Measurements from ENCODE around the gene DCP2.
"Not testable (repeated sequence)": the region's sequence is repeated elsewhere in the genome, so short reads cannot be mapped to it uniquely, and the experiment has no call there.

DCP2 gene

GRCh38 chr5:112976432-112977309, at the start of gene DCP2:
Gene DCP2, plus strand, starts transcription at chr5:112976798. Its CDS starts 136 bp downstream, at chr5:112976934.
- in situ Hi-C loops (cut with MboI; ENCODE audit: low sequenced_read_pairs): no loop called here

DNA sequence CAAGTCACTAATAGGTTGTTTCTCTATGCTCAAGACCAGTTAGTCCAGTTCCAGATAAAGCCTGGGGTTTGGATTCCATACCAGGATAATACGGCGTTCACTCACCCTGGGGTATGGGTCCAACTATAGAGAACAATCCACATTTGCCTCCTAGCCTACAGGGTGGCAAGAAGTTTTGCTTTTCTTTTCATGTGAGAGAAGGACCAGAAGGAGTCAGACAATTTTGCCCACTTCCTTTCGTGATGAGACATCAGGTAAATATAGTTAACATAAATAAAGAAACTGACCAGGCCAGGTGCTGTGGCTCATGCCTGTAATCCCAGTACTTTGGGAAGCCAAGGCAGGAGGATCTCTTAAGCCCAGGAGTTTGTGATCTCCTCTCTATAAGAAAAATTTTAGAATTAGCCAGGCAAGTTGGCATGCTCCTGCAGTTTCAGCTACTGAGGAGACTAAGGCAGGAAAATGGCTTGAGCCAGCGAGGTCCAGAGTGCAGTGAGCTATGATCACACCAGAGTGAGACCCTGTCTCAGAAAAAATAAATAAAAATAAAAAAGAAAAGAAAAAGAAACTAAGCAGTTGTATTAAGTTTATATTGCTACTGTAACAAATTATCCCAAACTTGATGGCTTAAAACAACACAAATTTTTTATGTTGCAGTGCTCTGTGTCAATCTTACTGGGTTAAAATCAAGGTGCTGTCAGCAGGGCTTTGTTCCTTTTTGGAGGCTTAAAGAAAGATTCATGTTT, 47.1 kb upstream of the DCP2 start:
- in situ Hi-C loops (cut with MboI; ENCODE audit: low sequenced_read_pairs): no loop called here

- in situ Hi-C loops (cut with MboI; ENCODE audit: low sequenced_read_pairs): no loop called here
These were observed 46.6 kb upstream of the DCP2 start for GRCh38 chr5:112930082-112930344.

GRCh38 chr5:112931473-112931872, 45.1 kb upstream of the DCP2 start:
- in situ Hi-C loops (cut with MboI; ENCODE audit: low sequenced_read_pairs): no loop called here

- in situ Hi-C loops (cut with MboI; ENCODE audit: low sequenced_read_pairs): no loop called here
These were observed 43.5 kb upstream of the DCP2 start for GRCh38 chr5:112933105-112933504.

DNA sequence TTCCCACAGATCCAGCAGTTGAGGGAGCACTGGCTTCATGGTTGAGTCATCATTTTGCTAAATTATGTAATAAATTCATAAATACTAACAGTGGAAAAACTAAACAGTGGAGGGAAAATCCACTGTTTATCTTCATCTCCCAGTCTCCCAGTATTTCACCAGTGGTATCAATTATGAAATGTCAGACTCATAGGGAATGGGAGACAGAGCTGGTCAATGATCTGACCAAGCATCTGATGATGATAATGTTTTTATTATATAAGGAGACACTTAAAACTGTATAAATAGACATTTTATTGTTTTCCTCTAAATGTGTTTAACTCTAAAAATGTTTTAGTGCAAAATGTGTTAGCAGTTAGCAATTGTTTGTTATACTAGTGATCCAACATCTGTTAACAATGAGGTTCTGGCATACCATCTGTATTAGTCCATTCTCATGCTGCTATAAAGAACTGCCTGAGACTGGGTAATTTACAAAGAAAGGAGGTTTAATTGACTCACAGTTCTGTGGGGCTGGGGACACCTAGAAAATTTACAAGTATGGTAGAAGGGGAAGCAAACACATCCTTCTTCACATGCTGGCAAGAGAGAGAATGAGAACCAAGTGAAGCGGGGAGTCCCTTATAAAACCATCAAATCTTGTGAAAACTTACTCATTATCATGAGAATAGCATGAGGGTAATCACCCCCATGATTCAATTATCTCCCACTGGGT, 42.8 kb upstream of the DCP2 start:
- in situ Hi-C loops (cut with MboI; ENCODE audit: low sequenced_read_pairs): no loop called here

- in situ Hi-C loops (cut with MboI; ENCODE audit: low sequenced_read_pairs): no loop called here
These were observed 42.3 kb upstream of the DCP2 start for GRCh38 chr5:112934366-112934663.

GRCh38 chr5:112935675-112936074, 40.9 kb upstream of the DCP2 start:
- in situ Hi-C loops (cut with MboI; ENCODE audit: low sequenced_read_pairs): no loop called here

GRCh38 chr5:112938286-112938685, 38.3 kb upstream of the DCP2 start:
- in situ Hi-C loops (cut with MboI; ENCODE audit: low sequenced_read_pairs): no loop called here

DNA sequence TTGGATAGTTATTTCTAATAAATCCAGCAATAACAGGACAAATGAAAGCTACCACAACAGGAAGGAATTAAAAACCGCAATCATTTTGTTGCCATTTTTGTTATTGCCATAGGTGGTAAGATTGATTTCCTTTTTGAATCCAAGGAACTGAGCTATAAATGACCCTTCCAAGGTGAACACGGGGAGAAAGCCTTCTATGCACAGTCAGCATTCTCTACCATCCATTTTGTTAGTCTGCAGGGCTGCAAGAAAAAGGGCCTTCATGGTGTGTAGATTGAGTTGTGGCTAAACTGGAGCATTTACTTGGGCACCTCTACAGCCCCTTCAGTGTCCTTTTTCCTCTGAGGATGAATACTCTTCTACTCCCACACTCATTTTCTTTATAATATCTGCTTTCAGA, 35.9 kb upstream of the DCP2 start:
- in situ Hi-C loops (cut with MboI; ENCODE audit: low sequenced_read_pairs): no loop called here

DNA sequence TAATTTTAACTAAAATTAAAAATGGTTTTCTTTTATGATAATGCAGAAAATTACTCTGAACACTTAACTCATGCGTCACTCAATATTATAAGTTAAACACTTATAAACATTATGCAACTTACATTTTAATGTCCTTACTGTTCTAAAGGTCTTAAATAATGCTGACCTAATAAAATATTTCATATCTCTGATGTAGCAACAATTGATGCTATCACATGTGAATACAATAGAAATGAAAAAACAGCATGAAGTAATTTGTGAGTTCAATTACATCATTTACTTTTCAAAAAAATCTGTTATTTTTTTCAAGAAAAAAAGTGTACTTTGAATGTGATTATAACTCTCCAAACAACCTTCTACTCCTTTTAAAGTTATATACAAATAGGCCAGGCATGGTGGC, 28.1 kb upstream of the DCP2 start:
- in situ Hi-C loops (cut with MboI; ENCODE audit: low sequenced_read_pairs): no loop called here

DNA sequence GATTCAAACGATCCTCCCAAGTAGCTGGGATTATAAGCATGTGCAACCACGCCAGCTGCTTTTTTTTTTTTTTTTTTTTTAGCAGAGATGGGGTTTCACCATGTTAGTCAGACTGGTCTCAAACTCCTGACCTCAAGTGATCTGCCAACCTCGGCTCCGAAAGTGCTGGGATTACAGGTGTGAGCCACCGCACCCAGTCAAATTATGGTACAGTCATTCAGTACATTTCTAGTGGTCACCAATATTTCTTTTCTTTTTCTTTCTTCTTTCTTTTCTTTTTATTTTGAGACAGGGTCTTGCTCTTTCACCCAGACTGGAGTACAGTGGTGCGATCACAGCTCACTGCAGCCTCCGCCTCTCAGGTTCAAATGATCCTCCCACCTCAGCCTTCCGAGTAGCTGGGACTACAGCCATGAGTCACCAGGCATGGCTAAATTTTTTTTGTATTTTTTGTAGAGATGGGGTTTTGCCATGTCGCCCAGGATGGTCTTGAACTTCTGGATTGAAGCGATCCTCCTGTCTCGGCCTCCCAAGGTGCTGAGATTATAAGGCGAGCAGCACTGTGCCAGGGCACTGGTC, 25.4 kb upstream of the DCP2 start:
- in situ Hi-C loops (cut with MboI; ENCODE audit: low sequenced_read_pairs): no loop called here

DNA sequence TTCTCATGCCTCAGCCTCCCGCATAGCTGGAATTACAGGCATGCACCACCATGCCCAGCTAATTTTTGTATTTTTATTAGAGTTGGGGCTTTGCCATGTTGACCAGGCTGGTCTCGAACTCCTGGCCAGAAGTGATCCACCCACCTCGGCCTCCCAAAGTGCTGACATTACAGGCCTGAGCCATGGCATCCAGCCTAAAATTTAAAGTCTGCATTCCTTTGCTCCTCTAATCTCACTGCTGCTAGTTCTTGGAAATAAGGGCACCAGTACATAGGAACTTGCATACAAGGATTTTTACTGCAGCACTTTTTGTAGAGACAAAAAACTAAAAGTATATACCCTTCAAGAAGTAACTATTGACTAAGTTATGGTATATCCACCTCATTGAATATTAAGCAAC, 20.0 kb upstream of the DCP2 start:
- in situ Hi-C loops (cut with MboI; ENCODE audit: low sequenced_read_pairs): no loop called here

GRCh38 chr5:112957036-112957808, 19.4 kb upstream of the DCP2 start:
- in situ Hi-C loops (cut with MboI; ENCODE audit: low sequenced_read_pairs): no loop called here

GRCh38 chr5:112958093-112959088, 18.2 kb upstream of the DCP2 start:
- in situ Hi-C loops (cut with MboI; ENCODE audit: low sequenced_read_pairs): no loop called here

DNA sequence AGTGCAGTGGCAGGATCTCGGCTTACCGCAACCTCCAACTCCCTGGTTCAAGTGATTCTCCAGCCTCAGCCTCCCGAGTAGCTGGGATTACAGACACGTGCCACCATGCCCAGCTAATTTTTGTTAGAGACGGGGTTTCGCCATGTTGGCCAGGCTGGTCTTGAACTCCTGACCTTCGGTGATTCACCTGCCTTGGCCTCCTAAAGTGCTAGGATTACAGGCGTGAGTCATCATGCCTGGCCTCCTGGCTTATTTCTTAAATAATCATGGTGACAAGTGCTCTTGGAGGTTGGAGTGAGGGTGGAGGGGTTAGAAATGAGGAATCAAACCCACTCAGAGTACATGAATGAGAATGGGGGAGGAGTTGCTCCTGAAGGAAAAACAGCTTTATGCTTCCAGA, 16.7 kb upstream of the DCP2 start:
- in situ Hi-C loops (cut with MboI; ENCODE audit: low sequenced_read_pairs): not testable (repeated sequence)

- in situ Hi-C loops (cut with MboI; ENCODE audit: low sequenced_read_pairs): no loop called here
These were observed 16.3 kb upstream of the DCP2 start for GRCh38 chr5:112960315-112960714.

DNA sequence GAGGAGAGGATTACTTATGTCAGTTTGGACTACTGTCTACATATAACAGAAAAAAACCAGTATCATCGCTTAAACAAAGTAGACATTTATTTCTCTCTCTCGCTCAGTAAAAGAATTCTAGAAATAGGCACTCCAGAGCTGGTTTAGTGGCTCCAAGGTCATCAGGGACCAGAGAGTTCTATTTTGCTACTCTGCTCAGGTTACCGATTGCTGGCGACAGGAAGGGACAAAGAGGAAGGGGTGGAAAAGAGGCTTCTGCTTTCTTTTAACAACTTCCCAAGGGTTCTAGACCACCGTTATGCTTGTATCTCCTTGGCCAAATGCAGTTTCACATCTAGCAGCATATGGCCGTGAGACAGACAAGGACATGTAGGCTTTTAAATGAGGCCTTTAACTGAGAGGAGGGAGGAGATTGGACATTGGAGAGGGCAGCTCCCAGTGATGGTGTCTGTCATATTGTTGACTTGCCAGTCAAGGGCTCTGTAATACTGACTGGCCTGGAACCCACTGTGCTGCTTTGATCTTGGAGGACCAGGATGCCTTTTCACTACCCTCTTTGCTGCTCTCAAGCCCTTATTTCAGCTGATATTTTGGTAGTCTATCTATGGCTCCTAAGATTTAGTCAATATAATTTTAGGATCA, 15.6 kb upstream of the DCP2 start:
- in situ Hi-C loops (cut with MboI; ENCODE audit: low sequenced_read_pairs): no loop called here

DNA sequence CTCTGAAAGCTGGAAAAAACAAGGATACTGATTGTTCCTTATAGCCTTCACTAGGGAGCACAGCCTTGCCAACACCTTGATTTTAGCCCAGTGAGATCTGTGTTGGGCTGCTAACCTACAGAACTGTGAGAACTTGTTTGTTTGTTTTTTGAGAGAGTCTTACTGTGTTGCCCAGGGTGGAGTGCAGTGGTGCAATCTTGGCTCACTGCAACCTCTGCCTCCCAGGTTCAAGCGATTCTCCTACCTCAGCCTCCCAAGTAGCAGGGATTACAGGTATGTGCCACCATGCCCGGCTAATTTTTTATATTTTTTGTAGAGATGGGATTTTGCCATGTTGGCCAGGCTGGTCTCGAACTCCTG, 13.2 kb upstream of the DCP2 start:
- in situ Hi-C loops (cut with MboI; ENCODE audit: low sequenced_read_pairs): not testable (repeated sequence)
